ENCODE results near the gene ANP32A.

DNA sequence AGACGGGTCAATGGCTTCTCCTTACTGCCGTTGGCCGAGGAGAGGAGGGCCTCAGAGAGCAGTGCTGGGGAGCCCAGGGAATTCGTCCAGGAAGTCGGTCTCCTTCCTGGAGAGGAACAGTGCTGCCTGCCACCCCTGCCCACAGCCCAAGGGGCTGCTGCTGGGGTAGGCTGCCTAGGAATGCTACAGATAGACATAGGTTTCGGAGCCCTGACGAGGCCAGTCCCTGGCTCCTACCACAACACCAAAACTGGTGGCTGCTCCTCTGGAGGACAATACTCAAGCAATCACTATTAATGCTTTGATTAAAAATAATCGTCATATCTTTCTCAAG, 30.5 kb downstream of the ANP32A start:
- TF ChIP-seq EZH2 (IDR thresholded peaks at IDR 0.05; ENCODE audit: insufficient read depth, poor library complexity, severe bottlenecking) = no peak
- TF ChIP-seq EZH2phosphoT487 (IDR thresholded peaks at IDR 0.05; ENCODE audit: insufficient read depth, low read depth) = no peak
